Brain pericyte (primary cell): ENCODE data around the gene MOSPD3.
"Not testable (repeated sequence)": the region's sequence is repeated elsewhere in the genome, so short reads cannot be mapped to it uniquely, and the experiment has no call there.

Source experiments
- DNase-seq: peaks from one replicate; pipeline ENCODE4 v3.0.0-alpha.2; 2012; ENCODE audit warnings: low read depth, low spot score

MOSPD3 gene

DNA sequence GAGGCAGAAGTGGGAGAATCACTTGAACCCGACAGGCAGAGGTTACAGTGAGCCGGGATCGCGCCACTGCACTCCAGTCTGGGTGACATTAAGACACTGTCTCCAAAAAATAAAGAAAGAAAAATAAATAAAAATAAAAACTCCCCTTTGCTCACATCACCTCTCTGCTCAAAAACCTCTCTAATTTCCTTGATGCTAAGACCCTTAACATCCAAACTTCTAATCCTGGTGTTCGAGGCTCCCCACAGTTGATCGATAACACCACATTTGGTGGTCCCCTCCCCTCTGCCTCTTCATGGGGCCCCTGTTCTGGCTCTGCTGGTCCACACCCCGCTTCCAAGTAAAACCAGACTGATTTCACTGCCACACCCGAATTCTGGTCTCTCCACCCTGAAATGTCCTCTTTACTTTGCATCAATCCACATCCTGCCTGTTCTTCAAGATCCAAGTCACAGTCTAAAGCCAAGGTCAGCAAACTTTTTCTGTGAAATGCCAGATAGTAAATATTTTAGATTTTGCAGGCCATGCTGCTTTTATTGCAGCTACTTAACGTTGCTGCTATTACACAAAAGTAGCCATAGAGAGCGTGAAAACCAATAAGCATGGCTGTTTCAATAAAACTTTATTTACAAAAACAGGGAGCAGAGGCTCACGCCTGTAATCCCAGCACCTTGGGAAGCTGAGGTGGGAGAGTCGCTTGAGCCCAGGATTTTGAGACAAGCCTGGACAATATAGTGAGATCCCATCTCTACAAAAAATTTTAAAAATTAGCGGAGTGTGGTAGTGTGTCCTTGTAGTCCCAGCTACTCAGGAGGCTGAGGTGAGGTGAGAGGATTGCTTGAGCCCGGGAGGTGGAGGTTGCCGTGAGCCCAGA lies 11.8 kb downstream of the MOSPD3 start:
- DNase-seq: no peak

DNA sequence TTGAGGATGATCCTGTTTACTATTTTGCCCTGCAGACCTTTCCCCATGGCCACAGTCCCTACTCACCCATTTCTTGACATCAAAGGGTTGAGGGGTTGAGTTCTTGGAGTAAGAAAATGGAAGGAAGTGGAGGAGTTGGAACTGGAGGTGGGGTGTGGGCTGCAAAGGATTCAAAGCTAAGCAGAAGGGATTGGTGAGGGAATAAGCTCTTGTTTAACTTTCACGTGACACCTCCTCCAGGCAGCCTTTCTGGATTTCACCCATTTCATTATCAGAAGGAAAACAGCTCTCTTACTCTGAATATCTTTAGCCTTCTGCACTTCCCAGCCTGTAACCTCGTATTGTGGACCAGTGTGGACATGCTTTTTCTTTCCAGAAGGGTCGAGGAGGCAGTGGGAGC lies 13.7 kb downstream of the MOSPD3 start:
- DNase-seq: no peak

DNA sequence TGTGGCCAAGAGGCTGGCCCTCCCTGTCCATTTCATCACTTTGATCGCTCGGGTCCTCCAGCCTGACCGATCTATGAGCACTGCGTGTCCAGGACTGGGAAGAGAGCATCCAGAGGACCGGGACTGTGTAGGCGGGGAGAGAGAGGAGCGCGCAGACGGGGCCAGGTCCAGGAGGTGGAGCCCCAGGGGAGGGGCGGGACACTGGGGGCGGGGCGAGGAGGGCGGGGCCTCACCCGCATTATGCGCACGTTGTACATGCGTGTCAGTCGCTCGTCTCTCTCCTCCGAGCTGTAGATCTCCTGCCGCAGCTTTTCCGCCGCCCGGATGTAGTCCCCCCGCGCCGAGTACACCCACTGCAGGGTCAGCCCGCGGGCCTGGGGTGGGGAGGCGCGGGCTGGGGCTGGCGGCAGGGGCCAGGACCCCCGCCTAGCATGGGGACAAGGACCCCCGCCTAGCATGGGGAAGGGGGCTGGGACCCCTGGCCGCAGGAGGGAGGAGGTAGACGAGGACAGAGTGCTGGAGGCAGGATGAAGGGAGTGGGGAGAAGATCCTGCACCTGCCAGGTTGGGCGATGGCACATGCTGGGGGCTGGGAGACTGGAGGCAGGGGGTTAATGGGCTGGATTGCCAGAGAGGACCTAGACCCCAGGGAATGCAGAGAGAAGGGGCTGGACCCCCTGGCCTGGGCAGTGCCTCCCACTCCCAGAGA lies 14.3 kb downstream of the MOSPD3 start:
- no peak for DNase-seq

DNA sequence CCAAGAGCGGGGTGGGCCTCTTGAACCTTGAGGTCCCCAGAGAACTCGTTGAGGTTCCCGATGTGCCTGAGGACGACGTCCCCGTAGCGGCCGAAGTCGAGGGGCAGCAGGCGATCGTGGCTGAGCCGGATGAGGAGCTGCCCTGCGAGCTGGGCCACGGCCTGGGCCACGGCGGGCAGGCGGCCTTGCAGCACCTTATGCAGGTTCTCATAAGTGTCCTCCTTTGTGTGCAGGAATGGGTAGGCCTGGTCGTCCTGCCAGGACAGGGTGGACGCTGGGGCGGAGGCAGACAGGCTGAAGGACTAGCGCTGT lies 14.9 kb downstream of the MOSPD3 start:
- no peak for DNase-seq

DNA sequence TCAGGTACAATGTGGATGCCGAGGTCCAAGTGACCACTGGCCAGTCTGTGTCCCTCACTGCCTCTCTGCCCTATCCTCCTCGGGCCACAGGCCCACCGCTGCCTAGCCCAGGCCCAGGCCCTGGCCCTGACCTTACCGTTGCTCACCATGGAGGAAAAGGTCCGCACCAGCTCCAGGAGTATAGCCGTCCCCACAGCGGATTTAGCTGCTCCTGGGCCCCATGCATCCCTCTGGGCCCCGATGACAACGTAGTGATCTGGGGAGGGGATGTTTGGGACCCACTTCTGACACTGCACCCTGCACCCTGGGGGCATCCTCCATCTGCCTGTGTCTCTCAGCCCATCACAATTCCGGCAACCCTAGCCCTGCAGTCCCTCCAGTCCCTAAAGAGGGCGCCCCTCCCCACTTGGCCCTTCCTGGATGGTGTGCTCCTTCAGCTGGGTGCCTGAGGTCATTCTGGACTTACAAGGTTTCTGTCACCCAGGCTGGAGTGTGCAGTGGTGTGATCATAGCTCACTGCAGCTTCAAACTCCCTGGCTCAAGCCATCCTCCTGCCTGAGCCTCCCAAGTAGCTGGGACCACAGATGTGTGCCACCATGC lies 16.9 kb downstream of the MOSPD3 start:
- DNase-seq: no peak

DNA sequence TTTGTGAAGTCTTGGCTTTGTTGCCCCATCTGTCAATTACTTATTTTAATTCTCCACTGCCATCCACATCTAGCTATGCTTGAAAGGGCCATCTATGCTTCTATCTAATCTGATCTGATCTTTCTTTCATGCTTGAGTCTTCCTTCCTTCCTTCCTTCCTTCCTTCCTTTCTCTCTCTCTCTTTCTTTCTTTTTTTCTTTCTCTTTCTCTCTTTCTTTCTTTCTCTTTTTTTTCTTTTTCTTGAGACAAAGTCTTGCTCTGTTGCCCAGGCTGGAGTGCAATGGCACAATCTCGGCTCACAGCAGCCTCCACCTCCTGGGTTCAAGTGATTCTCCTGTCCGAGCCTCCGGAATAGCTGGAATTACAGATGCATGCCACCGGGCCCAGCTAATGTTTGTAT lies 17.7 kb downstream of the MOSPD3 start:
- no peak for DNase-seq

DNA sequence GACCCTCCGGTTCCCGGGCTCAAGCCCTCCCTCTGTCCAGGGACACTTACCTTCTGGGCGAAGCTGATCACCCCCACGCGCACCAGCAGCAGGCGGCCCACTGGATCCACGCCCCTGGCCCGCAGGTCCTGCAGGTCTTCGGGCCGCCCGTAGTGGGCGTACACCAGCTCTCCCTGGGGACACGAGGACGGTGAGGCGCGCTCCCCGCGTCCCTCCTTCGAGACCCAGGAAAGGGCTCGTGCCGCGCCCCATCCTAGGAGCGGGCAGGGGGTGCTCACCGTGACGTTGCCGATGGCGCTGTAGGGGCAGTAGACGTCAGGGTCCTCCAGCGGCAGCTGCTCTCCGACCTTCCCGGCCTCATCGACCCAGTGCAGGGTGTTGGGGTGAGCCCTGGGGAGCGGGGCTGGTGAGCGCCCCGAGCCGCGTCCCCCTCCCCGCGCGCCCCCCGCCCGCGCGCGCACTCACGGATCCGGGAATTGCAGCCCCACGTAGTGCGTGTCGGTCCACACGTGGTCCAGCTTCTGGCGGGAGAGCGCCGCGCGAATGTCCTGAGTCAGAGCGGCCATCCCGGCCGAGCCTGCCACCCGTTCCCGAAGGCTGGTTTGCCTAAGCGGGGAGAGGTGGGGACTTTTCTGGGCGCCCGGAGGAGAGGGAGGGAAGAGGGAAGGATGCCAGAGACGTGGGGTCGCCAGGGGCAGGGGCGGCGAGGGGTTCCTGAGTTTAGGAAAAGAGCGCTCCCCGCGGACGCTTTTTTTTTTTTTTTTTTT lies 20.8 kb downstream of the MOSPD3 start:
- no peak for DNase-seq

DNA sequence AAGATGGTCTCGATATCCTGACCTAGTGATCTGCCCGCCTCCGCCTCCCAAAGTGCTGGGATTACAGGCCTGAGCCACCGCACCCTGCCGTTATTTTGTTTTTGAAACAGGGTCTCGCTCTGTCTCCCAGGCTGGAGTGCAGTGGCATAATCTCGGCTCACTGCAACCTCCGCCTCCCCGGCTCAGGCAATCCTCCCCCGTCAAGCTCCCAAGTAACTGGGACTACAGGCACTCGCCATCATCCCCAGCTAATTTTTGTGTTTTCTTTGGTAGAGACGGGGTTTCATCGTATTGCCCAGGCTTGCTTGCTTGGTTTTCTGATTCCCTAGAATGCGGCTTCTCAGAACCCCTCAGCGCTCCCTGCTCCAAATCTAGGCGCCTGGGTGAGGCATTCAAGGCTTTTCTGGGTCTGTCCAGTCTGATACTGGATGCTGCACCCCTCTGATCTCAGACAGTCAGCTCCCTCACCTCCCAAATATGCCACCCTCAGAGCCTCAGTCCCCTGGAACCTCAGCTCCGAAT lies 27.7 kb downstream of the MOSPD3 start:
- no peak for DNase-seq

DNA sequence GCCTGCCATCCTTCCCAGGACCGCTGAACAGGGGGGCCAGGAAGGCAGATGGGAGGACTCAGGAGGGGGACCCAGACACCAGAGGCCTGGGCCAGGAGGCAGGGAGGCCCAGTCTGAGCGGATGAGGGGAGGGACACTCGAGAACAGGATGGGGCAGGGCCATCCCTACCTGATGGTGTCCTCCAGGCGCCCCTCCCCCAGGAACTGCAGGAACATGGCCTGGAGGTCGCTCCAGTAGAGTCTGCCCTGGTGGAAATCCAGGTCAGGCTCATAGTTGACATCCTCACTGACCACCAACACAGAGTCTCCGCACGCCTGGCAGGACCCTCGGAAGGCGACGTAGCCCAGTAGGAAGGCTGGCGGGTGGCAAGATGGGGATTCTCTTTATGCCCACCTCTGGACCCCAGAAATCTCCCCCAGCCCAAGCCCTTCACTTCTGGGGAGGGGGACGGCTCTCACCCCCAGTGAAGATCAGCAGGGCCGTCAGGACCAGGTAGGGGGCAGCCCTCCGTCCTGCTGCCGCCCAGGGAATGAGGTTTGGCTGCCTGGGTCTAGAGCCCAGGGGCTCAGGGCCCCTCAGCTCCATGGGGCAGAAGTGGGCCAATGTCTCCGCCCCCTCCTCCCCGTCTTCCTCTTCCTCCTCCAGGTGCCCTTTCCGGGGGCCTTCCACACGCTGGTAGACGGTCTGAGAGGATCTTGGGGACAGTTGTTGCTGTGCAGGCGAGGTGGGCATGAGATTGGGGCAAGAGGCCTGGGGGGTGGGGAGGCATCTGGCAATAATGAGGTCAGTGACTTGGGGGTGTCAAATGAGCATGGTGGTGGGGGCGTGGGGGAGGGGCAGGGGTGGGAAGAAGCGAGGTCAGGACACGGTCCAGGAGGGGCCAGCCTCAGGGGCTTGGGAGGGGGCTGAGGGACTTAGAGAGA lies 28.4 kb downstream of the MOSPD3 start:
- DNase-seq: no peak

DNA sequence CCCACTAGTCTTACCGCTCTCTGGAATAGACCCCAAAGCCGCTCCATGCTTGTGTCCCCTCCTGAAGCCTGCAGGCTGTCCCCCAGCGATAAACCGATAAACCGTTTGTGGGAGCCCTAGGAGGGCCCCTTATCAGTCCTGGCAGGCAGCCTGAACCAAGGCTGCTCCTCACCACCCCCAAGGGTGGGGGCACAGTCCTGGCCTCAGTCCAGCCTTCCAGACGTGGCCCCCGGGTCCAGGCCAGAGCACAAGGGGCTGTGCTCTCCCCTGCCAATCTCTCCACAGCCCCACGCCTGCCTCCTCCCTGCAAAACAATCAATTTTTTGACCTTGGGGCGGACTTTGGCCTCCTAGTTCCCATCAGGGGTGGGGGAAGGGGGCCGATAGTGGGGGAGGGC lies 29.1 kb downstream of the MOSPD3 start, which contains the start of gene TFR2:
TFR2 (minus strand) TSS at position 90 of the 397 bp plus-strand sequence; CDS start at position 47, 43 bp downstream.
- no peak for DNase-seq

DNA sequence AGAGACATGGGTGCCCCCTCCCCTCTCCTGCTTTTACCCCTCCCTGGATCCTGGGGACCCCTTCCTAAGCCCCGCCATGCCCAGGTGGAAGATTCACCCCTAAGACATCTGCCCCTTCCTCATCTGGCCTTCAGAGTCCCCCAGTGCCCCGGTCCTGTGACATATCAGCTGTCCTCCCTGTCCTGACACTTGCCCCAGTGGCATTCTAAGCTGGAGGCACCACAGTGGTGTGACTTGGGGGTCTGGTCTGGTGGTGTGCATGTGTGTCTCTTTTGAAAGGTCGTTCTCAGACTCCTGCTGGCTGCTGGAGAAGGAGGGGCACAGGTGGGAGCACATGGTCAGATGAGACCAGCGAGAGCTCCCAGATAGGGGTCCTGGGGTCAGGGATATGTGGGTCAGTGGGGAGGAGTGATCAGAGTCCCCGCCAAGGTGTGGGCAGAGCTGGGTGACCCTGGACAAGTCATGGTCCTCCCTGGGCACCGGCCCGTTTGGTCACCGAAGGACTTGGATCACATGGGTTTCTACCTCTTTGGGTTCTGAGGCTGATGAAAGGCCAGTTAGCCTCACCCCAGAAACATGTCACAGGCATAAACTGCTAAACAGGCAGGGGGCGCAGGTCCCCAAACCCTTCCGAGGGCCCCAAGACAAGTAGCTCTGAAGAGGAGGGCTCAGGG lies 29.7 kb downstream of the MOSPD3 start:
- DNase-seq: no peak

DNA sequence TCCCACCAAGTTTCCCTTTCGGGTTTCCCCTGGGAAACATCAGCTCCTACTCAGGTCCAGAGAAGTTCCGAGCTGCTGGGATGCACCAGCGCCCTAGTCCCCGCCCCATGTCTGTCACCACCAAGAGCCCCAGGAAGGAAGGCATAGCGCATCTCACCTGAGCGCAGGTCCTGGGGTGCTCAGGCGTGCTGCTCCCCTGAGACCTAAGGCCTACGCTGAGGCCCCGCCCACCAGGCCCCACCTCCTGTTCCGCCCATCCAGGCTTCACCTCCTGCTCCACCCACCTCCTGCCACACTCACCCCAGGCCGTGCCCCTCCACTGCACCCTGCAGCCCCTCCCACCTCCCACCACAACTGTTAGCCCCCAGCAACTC lies 30.2 kb downstream of the MOSPD3 start:
- DNase-seq: no peak

DNA sequence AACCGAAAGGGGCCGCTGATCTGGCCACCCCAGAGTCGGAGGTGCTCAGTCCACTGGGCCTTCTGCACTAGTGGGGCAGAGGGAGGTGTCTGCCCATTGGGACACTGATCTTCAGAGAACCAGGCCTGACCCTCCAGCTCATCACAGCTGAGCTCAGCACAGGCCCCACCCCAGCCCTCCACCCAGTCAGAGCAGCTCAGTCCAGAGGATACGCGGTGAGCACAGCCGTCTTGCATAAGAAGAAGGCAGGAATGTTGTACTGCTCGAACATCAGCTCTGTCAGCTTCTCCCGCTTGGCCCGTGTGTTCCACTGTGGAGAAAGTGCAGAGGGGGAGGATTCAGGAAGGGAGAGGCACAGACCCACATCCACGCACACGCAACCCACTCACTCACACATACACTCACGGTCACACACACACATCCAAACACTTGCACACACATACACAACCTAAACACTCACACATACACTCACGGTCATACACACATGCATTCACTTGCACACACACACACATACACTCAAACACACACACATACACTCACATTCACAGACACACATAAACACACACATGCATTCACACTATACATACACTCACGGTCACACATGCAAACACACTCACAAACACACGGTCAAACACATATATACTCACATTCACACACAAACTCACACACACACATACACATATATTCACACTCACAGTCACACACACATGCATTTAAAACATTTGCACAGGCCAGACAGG lies 37.7 kb downstream of the MOSPD3 start:
- no peak for DNase-seq

DNA sequence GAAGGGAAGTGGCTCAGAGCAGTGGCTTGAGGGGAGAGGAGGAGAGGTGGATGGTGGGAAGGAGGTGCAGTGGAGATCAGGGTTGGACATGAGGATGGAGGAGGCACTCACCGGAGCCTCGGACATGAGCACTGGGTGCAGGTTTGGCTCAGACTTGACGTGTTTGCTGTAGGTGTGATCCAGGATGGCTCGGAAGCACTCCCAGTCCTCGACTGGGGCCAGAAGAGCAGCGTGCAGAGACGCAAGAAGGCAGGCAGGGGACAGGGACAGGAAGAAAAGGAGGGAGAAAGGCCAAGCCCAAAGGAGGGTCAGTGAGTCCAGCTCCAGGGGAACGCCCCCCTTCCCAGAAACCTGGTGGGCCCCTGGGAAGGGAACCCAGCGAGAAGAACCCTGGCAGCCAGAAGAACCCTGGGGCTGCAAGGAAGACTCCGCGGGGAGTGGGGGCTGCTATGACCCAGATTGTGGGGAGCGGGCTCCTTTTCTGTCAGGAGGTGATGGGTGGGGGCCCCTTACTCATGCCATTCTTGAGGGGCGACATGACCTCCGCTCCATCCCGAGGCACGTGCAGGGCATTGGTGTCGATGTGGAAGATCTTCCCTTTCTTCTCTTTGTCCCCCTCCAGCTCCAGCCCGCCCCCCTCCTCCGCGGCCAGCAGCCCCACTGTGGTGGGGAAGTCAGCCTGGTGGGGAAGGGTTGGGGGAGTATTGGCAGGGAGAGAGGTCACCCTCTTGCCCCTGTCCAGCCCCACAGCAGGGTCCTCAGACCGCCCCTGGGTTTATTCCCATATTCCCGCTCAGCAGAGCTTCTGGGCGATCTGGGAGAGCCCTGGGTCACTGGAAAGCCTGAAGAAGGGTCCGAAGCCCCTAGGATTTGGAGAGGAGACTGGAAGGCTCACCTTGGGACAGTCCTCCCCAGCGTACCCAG lies 42.8 kb downstream of the MOSPD3 start:
- DNase-seq: no peak

DNA sequence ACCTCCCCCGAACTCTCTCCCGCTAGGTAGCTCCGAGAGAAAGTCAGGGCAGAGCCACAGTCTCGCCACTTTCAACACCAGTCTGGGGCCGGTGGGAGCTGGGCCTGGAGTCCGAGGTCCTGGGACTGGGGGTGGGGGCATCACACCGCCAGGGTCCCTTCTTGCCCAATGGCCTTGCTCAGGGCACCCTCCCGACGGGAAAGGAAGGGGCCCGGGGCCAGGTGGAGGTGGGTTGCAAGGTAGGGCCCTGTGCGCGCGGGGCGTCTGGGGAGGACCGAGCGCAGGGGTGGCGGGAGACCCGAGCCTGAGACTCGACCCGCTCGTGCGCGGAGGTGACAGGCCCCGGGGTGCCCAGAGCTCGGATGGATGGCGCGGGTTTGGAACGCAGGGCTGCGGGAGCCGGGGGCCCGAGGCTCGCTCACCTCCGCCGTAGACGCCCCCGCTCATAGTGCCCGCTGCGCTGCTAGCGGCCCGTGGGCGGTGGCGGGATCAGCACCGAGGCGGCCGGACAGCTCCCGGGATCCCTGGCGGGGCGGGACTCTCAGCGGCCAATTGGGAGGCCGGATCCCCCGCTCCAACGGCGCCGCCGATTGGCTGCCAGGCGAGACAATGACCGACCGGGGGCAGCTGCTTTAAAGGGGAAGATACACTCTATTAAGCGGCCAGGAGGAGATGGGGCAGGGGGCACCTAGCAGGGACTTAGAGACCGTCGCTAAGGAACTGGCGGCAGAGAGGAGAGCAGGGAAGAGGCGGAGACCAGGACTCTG lies 43.8 kb downstream of the MOSPD3 start, which contains the start of gene ACTL6B:
ACTL6B (minus strand) TSS at position 541 of the 767 bp plus-strand sequence; CDS start at position 447, 94 bp downstream.
- no peak for DNase-seq

DNA sequence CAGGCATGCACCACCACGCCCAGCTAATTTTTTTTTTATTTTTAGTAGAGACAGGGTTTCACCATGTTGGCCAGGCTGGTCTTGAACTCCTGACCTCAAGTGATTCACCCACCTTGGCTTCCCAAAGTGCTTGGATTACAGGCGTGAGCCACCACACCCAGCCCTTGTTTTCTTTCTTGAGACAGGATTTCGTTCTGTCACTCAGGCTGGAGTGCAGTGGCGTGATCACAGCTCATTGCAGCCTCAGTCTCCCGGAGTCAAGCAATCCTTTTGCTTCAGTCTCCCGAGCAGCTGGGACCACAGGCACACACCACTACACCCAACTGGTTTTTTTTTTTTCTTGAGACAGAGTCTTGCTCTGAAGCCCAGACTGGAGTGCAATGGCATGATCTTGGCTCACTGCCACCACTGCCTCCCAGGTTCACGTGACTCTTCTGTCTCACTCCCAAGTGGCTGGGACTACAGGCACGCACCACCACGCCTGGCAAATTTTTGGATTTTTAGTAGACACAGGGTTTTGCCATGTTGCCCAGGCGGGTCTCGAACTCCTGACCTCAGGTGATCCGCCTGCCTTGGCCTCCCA lies 49.9 kb downstream of the MOSPD3 start:
- DNase-seq: not testable (repeated sequence)
